Adrenal gland (tissue), 12 donors: ENCODE results near the gene ASTL. TPM values are rescaled to one million over a fixed set of nuclear protein-coding genes. Genes with fewer than 3 reads are reported as not detected.

Experiments
- DNase-seq, 7 donors: peaks; one replicate each; pipeline ENCODE4 v3.0.0-alpha.2; 2019 to 2020
- H3K27ac ChIP-seq, 5 donors: fragments of 200-600 bp; sonication (generic) in 4 of 5; 1 replicate in 3 of 5; 2 replicates in 2 of 5; pipeline versions ENCODE4 v1.5.1 to v1.8.0; 2016 to 2020; ENCODE audit warnings: mild to moderate bottlenecking in 1 of 5
- H3K27me3 ChIP-seq: fragments of 200-600 bp; 2 replicates; pipeline ENCODE4 v1.8.0; 2021
- H3K36me3 ChIP-seq, 2 donors: fragments of 200-600 bp; replicated peaks in 1 of 2; 1 replicate in 1 of 2; 2 replicates in 1 of 2; pipeline versions ENCODE4 v1.5.1 to v1.8.0; 2018 to 2022
- H3K4me1 ChIP-seq, 2 donors: fragments of 200-600 bp; replicated peaks in 1 of 2; 1 replicate in 1 of 2; 2 replicates in 1 of 2; pipeline versions ENCODE4 v1.5.1 to v1.8.0; 2018 to 2021
- H3K4me3 ChIP-seq, 4 donors: fragments of 200-600 bp; sonication (generic) in 3 of 4; one replicate each; pipeline ENCODE4 v1.5.1; 2016 to 2018
- H3K9me3 ChIP-seq, 3 donors: fragments of 200-600 bp; sonication (generic) in 1 of 3; replicated peaks in 1 of 3; 1 replicate in 2 of 3; 2 replicates in 1 of 3; pipeline versions ENCODE4 v1.5.1 to v1.8.0; 2016 to 2021
- CTCF ChIP-seq, 6 experiments: fragments of 450-650 bp in 4 of 6; fragments of 200-600 bp in 2 of 6; sonication (generic) in 1 of 6; IDR thresholded peaks; 1 replicate in 5 of 6; 2 replicates in 1 of 6; pipeline versions ENCODE4 v1.5.1 to v1.8.0; 2016 to 2021; ENCODE audit warnings: antibody characterized with exemption in 6 of 6, mild to moderate bottlenecking in 2 of 6, moderate library complexity in 1 of 6
- POLR2A ChIP-seq, 2 donors: fragments of 450-650 bp; IDR thresholded peaks; one replicate each; pipeline ENCODE4 v1.6.1; 2017; ENCODE audit warnings: antibody characterized with exemption in 2 of 2, mild to moderate bottlenecking in 2 of 2, moderate library complexity in 1 of 2
- WGBS, 4 donors: extraction: QIAGEN DNeasy Blood & Tissue Kit in 2 of 4; methylation state at CpG; one replicate each; pipeline versions ENCODE4 v1.1.5 to v1.1.7; 2013 to 2017; 5-methylcytosine and 5-hydroxymethylcytosine counted together
- intact Hi-C, 2 donors: fragments of 100-400 bp; cut with DNase I; formaldehyde crosslinking; loops; one replicate each; pipeline versions ENCODE4 v1.14.1 to v1.15.0; 2022 to 2023
- polyA plus RNA-seq, 3 donors: library from polyadenylated mRNA; stranded (reverse); fragments of 200-250 nt in 2 of 3; fragments of 350-450 nt in 1 of 3; fragmentation: Illumina TruSeq in 1 of 3; extraction: RNeasy Lipid Tissue Mini Kit (QIAGEN cat#74804) in 1 of 3; gene quantifications; one replicate each; pipeline ENCODE4 v1.2.3, GENCODE V29; 2013 to 2014
- total RNA-seq, 9 donors: library from RNA; depleted of rRNA in 4 of 9; stranded (reverse); fragments of >200 nt in 4 of 9; fragments of 120-200 nt in 1 of 9; fragmentation: NEBNext Ultra II Directional in 1 of 9; extraction: Animal tissue kit (Norgen Biotek cat#: 25700) in 1 of 9; gene quantifications; one replicate each; pipeline versions ENCODE4 v1.1.0 to v1.2.4, GENCODE V29; 2013 to 2023
- donor health status: healthy with polysubstance abuse.
- donor health status: Bipolar disorder and iron deficiency.
- donor health status: DM: yes; HTN: yes; CAD: no.
- donor health status: DM: no; HTN: no; CAD: no.
- donor health status: DM: no; HTN: no; CAD: no.
- donor health status: DM: yes; HTN: yes; CAD: no.

ASTL gene
- total and polyA plus RNA-seq, 12 donors: not detected

GRCh38 chr2:96108541-96109360 is 29.6 kb downstream of the ASTL start:
- DNase-seq: peak in 3 of 7 donors; percentile 16 to 57 (median 45)
- WGBS, 4 donors: 18 to 57% (median 30%) methylated on average over 11 to 17 of the region's 17 CpGs
- Histone ChIP-seq H3K4me3 (no peak overlapping the region), H3K27me3 (no peaks in the 10 kb centered on the region), H3K36me3 (no peaks in the 10 kb centered on the region), H3K27ac (peak overlapping the region in 3 of 5 donors; percentile 21 to 78 (median 54)), H3K4me1 (no peaks in the 10 kb centered on the region), H3K9me3 (peaks cover 0 to 2% (median 0%) of the 10 kb centered on the region in 3 donors)
- intact Hi-C loops: no loop called here
- TF ChIP-seq POLR2A (IDR thresholded peaks at IDR 0.05) (no peak), CTCF (IDR thresholded peaks at IDR 0.05) (no peak)

DNA sequence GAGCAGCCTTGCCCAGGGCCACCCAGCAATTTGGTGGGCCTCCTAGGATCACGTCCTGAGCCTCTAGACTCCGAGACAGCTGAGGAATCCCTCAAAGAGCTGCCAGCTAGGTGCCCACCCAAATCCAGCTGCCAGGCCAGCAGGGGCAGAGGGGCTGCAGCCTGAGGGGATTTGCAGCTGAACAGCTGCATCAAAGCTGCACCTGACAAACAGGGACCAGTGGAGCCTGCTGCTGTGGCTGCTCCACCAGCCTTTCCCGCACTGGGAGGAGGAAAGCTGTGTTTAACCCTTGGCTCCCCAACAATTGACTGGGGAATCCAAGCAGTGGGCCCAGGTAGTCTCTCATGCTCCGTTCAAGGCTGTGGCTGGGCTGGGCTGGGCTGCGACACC is 30.2 kb downstream of the ASTL start:
- no peaks in the 10 kb centered on the region for H3K36me3 ChIP-seq
- 31 to 50% (median 41%) methylated on average over 2 to 5 of the region's 5 CpGs; no CpG with 5 or more reads in 1 of the 4 donors for WGBS, 4 donors
- H3K27ac ChIP-seq: peak overlapping the region in 2 of 5 donors; percentile 54 to 78
- DNase-seq: peak in 1 of 7 donors; percentile 1
- intact Hi-C loops: no loop called here
- H3K27me3 ChIP-seq: no peaks in the 10 kb centered on the region
- peaks cover 0 to 2% (median 0%) of the 10 kb centered on the region in 3 donors for H3K9me3 ChIP-seq
- no peak overlapping the region for H3K4me3 ChIP-seq
- TF ChIP-seq POLR2A (IDR thresholded peaks at IDR 0.05): no peak
- no peaks in the 10 kb centered on the region for H3K4me1 ChIP-seq

DNA sequence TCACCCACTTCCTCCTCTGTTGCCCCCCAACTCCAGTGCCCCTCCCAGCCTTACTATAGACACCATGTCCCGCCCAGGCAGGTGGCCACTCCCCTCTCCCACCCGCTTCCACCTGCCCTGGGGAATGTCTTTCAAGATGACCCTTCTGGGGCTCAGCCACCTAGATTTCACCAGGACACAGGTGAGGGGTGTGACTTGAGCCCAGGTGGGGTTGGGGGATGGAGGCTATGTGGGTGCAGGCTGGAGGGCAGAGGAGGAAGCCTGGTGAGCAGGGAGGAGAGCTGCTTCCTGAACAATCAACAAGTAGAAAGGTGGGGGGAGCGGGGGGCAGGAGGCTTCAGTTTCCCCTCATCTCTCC is 30.6 kb downstream of the ASTL start:
- H3K9me3 ChIP-seq: peaks cover 0 to 2% (median 0%) of the 10 kb centered on the region in 3 donors
- TF ChIP-seq CTCF (IDR thresholded peaks at IDR 0.05) (no peak), POLR2A (IDR thresholded peaks at IDR 0.05) (no peak)
- peak in 1 of 7 donors; percentile 7 for DNase-seq
- no peaks in the 10 kb centered on the region for H3K36me3 ChIP-seq
- H3K27me3 ChIP-seq: no peaks in the 10 kb centered on the region
- WGBS, 4 donors: 77 to 88% (median 86%) methylated on average over 3 of the region's 3 CpGs
- no peak overlapping the region for H3K4me3 ChIP-seq
- no peaks in the 10 kb centered on the region for H3K4me1 ChIP-seq
- peak overlapping the region in 1 of 5 donors; percentile 17 for H3K27ac ChIP-seq
- intact Hi-C loops: no loop called here

- intact Hi-C loops: no loop called here
- peaks cover 0 to 2% (median 0%) of the 10 kb centered on the region in 3 donors for H3K9me3 ChIP-seq
- no peak overlapping the region for H3K4me3 ChIP-seq
- TF ChIP-seq CTCF (IDR thresholded peaks at IDR 0.05) (no peak), POLR2A (IDR thresholded peaks at IDR 0.05) (no peak)
- no peaks in the 10 kb centered on the region for H3K36me3 ChIP-seq
- WGBS, 4 donors: 71 to 81% (median 75%) methylated on average over 6 to 9 of the region's 9 CpGs
- H3K27me3 ChIP-seq: no peaks in the 10 kb centered on the region
- peak in 1 of 7 donors; percentile 3 for DNase-seq
- no peaks in the 10 kb centered on the region for H3K4me1 ChIP-seq
- H3K27ac ChIP-seq: peak overlapping the region in 1 of 5 donors; percentile 17
Observed at GRCh38 chr2:96106991-96107707, 31.2 kb downstream of the ASTL start.
